K562 (cell line): ENCODE results near the gene NPC1. TPM values are rescaled to one million over a fixed set of nuclear protein-coding genes. Genes with fewer than 3 reads are reported as not detected.

Experiments
- AFF4 ChIP-seq: sonication (generic); formaldehyde crosslinking; IDR thresholded peaks from 2 replicates; pipeline ENCODE4 v1.8.0; 2023; ENCODE audit warnings: mild to moderate bottlenecking, missing genetic modification reagents
- ELF4 ChIP-seq: fragments of 450-650 bp; formaldehyde crosslinking; IDR thresholded peaks from 2 replicates; pipeline ENCODE4 v1.4.0; 2022; ENCODE audit warnings: missing genetic modification characterization
- HNRNPH1 ChIP-seq: fragments of 200-400 bp; formaldehyde crosslinking; optimal IDR thresholded peaks from 2 replicates; pipeline ENCODE3; 2017; ENCODE audit warnings: low read depth, mild to moderate bottlenecking, low read length, moderate library complexity
- KLF10 ChIP-seq: fragments of 250-450 bp; sonication (Bioruptor Pico); IDR thresholded peaks from 2 replicates; pipeline ENCODE4 v1.6.1; 2021; ENCODE audit warnings: matching md5 sums
- L3MBTL2 ChIP-seq: fragments of 450-650 bp; IDR thresholded peaks from 2 replicates; pipeline ENCODE4 v1.6.1; 2016; ENCODE audit warnings: mild to moderate bottlenecking, moderate library complexity
- POLR2AphosphoS5 ChIP-seq: IDR thresholded peaks from 2 replicates; pipeline ENCODE4 v1.6.1; 2011; ENCODE audit warnings: mild to moderate bottlenecking, low read depth, low read length, moderate library complexity; ENCODE audit not compliant: control insufficient read depth, insufficient read depth
- PRDM10 ChIP-seq: fragments of 450-650 bp; IDR thresholded peaks from 2 replicates; pipeline ENCODE4 v1.6.1; 2018; ENCODE audit not compliant: partially characterized antibody
- RAD21 ChIP-seq, 2 experiments: fragments of 250-450 bp in 1 of 2; fragments of 450-650 bp in 1 of 2; sonication (Bioruptor Pico) in 1 of 2; formaldehyde crosslinking in 1 of 2; IDR thresholded peaks in 1 of 2; conservative IDR thresholded peaks in 1 of 2; 2 replicates each; pipeline versions ENCODE4 v1.4.0 to v1.8.0; 2020 to 2022; ENCODE audit warnings: mild to moderate bottlenecking in 2 of 2, moderate library complexity in 1 of 2
- SOX6 ChIP-seq: fragments of 450-650 bp; IDR thresholded peaks from 2 replicates; pipeline ENCODE4 v1.6.1; 2014; ENCODE audit warnings: mild to moderate bottlenecking
- THAP7 ChIP-seq: fragments of 250-450 bp; sonication (Bioruptor Pico); IDR thresholded peaks from 2 replicates; pipeline ENCODE4 v1.5.0; 2021
- ZBTB2 ChIP-seq: fragments of 450-650 bp; IDR thresholded peaks from 2 replicates; pipeline ENCODE4 v1.6.1; 2016; ENCODE audit warnings: antibody characterized with exemption
- ZNF197 ChIP-seq: fragments of 200-800 bp; sonication (Bioruptor generic); IDR thresholded peaks from 2 replicates; pipeline ENCODE4 v1.6.1; 2016; ENCODE audit warnings: low read depth, missing genetic modification characterization, missing compliant biosample characterization
- ZNF23 ChIP-seq: fragments of 250-450 bp; sonication (Bioruptor Pico); IDR thresholded peaks from 2 replicates; pipeline ENCODE4 v1.4.0; 2020; ENCODE audit warnings: mild to moderate bottlenecking
- ZNF263 ChIP-seq: sonication (generic); formaldehyde crosslinking; IDR thresholded peaks from 2 replicates; pipeline ENCODE4 v1.8.0; 2022; ENCODE audit warnings: mild to moderate bottlenecking, missing genetic modification reagents, borderline replicate concordance
- ZNF507 ChIP-seq: conservative IDR thresholded peaks from 2 replicates; pipeline ENCODE4 v1.6.1; 2017; ENCODE audit warnings: missing genetic modification characterization, missing compliant biosample characterization
- ZSCAN29 ChIP-seq: fragments of 450-650 bp; IDR thresholded peaks from 2 replicates; pipeline ENCODE4 v1.6.1; 2017
- polyA plus RNA-seq, 8 experiments: library from polyadenylated mRNA; depleted of rRNA in 4 of 8; stranded (reverse) in 5 of 8; unstranded in 3 of 8; fragments of >200 nt; fragmentation: Nextera tagmentation in 2 of 8; fragmentation: Illumina TruSeq in 1 of 8; extraction: Ambion mirVana in 2 of 8; extraction: Trizol in 1 of 8; gene quantifications; 2 replicates each; pipeline versions ENCODE4 v1.2.1 to v1.2.3, GENCODE V29; 2011 to 2014; ENCODE audit warnings: inconsistent platforms in 1 of 8, missing spikeins in 1 of 8
- total RNA-seq, 7 experiments: library from RNA; depleted of rRNA in 6 of 7; stranded (reverse); fragments of >200 nt in 6 of 7; fragmentation: Illumina TruSeq in 2 of 7; extraction: Trizol in 2 of 7; gene quantifications; 2 replicates each; pipeline versions ENCODE4 v1.2.1 to v1.2.3, GENCODE V29; 2011 to 2021; ENCODE audit warnings: low replicate concordance in 1 of 7
- TF ChIP-seq, protein P1 (sequence below): fragments of 250-450 bp; sonication (Bioruptor Pico); IDR thresholded peaks from 2 replicates; pipeline ENCODE4 v1.5.0; 2021; ENCODE audit warnings: mild to moderate bottlenecking, borderline replicate concordance

The NPC1 gene
- total and polyA plus RNA-seq, 9 of the 15 experiments (the other 6 are each of a cell fraction or from before 2014, with no cell fraction given): 17.1 to 45.9 (median 27.6) TPM

DNA sequence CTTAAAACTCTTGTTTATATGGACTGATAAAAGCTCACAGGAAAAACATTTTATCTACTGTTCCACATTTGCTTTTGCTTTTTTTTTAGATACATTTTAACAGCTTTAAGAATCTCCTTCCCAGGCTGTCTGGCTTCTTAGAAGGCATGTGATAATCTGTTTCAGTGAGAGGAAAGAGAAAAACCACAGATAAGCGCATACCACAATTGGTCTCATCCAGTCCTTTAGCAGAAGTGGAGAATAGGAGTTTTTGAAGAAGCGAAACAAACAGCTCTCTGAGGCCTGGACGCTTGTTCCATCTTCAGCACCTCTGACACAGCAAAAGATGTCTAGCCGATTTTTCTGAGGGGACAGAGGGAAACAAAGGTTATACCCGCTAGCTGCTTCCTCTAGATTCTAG, 45.4 kb downstream of the NPC1 start (continued):
- TF ChIP-seq AFF4 (CRISPR knock-in tag) (no peak), ZBTB2 (no peak), HNRNPH1 (no peak), ZNF507 (tag) (no peak), L3MBTL2 (peak; percentile 33; the same call in 1 of the 2 replicates), ZNF23 (CRISPR knock-in tag) (no peak), POLR2AphosphoS5 (no peak), ZNF197 (CRISPR knock-in tag) (no peak), KLF10 (CRISPR knock-in tag) (no peak), PRDM10 (peak; percentile 84), ZSCAN29 (no peak), ZNF263 (CRISPR knock-in tag) (no peak), ELF4 (peak; percentile 66; the same call in 1 of the 2 replicates), RAD21 (CRISPR knock-in tag; conservative IDR thresholded peaks at IDR 0.05 in 1 of 2, IDR thresholded peaks at IDR 0.05 in 1 of 2) (peak in 1 of 2 experiments; percentile 12; a peak in 2 of 4 replicates), THAP7 (CRISPR knock-in tag) (no peak), SOX6 (peak; percentile 89)
- TF ChIP-seq, protein P1, sequence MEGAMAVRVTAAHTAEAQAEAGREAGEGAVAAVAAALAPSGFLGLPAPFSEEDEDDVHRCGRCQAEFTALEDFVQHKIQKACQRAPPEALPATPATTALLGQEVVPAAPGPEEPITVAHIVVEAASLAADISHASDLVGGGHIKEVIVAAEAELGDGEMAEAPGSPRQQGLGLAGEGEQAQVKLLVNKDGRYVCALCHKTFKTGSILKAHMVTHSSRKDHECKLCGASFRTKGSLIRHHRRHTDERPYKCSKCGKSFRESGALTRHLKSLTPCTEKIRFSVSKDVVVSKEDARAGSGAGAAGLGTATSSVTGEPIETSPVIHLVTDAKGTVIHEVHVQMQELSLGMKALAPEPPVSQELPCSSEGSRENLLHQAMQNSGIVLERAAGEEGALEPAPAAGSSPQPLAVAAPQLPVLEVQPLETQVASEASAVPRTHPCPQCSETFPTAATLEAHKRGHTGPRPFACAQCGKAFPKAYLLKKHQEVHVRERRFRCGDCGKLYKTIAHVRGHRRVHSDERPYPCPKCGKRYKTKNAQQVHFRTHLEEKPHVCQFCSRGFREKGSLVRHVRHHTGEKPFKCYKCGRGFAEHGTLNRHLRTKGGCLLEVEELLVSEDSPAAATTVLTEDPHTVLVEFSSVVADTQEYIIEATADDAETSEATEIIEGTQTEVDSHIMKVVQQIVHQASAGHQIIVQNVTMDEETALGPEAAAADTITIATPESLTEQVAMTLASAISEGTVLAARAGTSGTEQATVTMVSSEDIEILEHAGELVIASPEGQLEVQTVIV (CRISPR knock-in tag): no peak
